Activated CD4-positive, alpha-beta T cell treated with anti-CD3 and anti-CD28 coated beads, Interleukin-2, amount 10 ng/mL, durations not matched to agents 24 days and 14 days (primary cell): ENCODE data around the gene SPATA13. TPM values are rescaled to one million over a fixed set of nuclear protein-coding genes. Genes with fewer than 3 reads are reported as not detected.

Experiments
- DNase-seq: peaks from one replicate; pipeline ENCODE4 v3.0.0; 2022
- H3K27ac Mint-ChIP-seq: one replicate; pipeline ENCODE4 v1.8.0; 2022; ENCODE audit warnings: mild to moderate bottlenecking, mixed read lengths
- H3K27me3 Mint-ChIP-seq: one replicate; pipeline ENCODE4 v1.8.0; 2022; ENCODE audit warnings: mixed read lengths
- H3K36me3 Mint-ChIP-seq: one replicate; pipeline ENCODE4 v1.8.0; 2022; ENCODE audit warnings: low read depth, mild to moderate bottlenecking, mixed read lengths
- H3K4me1 Mint-ChIP-seq: one replicate; pipeline ENCODE4 v1.8.0; 2021; ENCODE audit warnings: mixed read lengths
- H3K4me3 Mint-ChIP-seq: one replicate; pipeline ENCODE4 v1.8.0; 2022; ENCODE audit warnings: mild to moderate bottlenecking, moderate library complexity, mixed read lengths
- H3K9me3 Mint-ChIP-seq: one replicate; pipeline ENCODE4 v1.8.0; 2021; ENCODE audit warnings: mixed read lengths
- intact Hi-C: fragments of 100-400 bp; cut with micrococcal nuclease; formaldehyde crosslinking; loops from one replicate; pipeline ENCODE4 v1.15.1; 2023
- total RNA-seq: library from RNA; stranded (reverse); gene quantifications from 2 replicates; pipeline ENCODE4 v1.2.3, GENCODE V29; 2022

SPATA13 gene
- total RNA-seq, 1 donor from 2014 or later, result 43.6 TPM

- Mint-ChIP-seq H3K27ac (no peak overlapping the region), H3K9me3 (peaks cover 18% of the 10 kb centered on the region), H3K27me3 (peaks cover 25% of the 10 kb centered on the region), H3K4me1 (peaks cover 14% of the 10 kb centered on the region), H3K4me3 (no peak overlapping the region), H3K36me3 (peaks cover 4% of the 10 kb centered on the region)
- intact Hi-C loops, result no loop called here
- DNase-seq, result no peak
Measured at GRCh38 chr13:24129914-24130774, 30.4 kb upstream of the SPATA13 start.

- H3K27me3 Mint-ChIP-seq, result peaks cover 18% of the 10 kb centered on the region
- no peak for DNase-seq
Measured at GRCh38 chr13:24131749-24132148, 28.8 kb upstream of the SPATA13 start.

GRCh38 chr13:24133021-24133795, 27.3 kb upstream of the SPATA13 start:
- H3K4me1 Mint-ChIP-seq, result peaks cover 8% of the 10 kb centered on the region
- no peak for DNase-seq
- peaks cover 4% of the 10 kb centered on the region for H3K36me3 Mint-ChIP-seq
- peaks cover 18% of the 10 kb centered on the region for H3K27me3 Mint-ChIP-seq
- H3K27ac Mint-ChIP-seq, result no peak overlapping the region
- intact Hi-C loops, result no loop called here
- no peak overlapping the region for H3K4me3 Mint-ChIP-seq
- peaks cover 18% of the 10 kb centered on the region for H3K9me3 Mint-ChIP-seq

More at GRCh38 chr13:24131749-24132148, 28.8 kb upstream of the SPATA13 start:
- intact Hi-C loops, result no loop called here
- peaks cover 4% of the 10 kb centered on the region for H3K36me3 Mint-ChIP-seq
- H3K4me3 Mint-ChIP-seq, result no peak overlapping the region
- peaks cover 12% of the 10 kb centered on the region for H3K4me1 Mint-ChIP-seq
- peaks cover 18% of the 10 kb centered on the region for H3K9me3 Mint-ChIP-seq
- no peak overlapping the region for H3K27ac Mint-ChIP-seq

- no peak overlapping the region for H3K27ac Mint-ChIP-seq
- H3K27me3 Mint-ChIP-seq, result peaks cover 22% of the 10 kb centered on the region
- intact Hi-C loops, result no loop called here
- no peak overlapping the region for H3K4me3 Mint-ChIP-seq
- no peak for DNase-seq
- H3K36me3 Mint-ChIP-seq, result peaks cover 4% of the 10 kb centered on the region
- H3K9me3 Mint-ChIP-seq, result peaks cover 18% of the 10 kb centered on the region
- peaks cover 8% of the 10 kb centered on the region for H3K4me1 Mint-ChIP-seq
Measured at GRCh38 chr13:24134231-24134630, 26.3 kb upstream of the SPATA13 start.

GRCh38 chr13:24134757-24135156, 25.8 kb upstream of the SPATA13 start:
- no peak for DNase-seq
- H3K27ac Mint-ChIP-seq, result no peak overlapping the region
- H3K36me3 Mint-ChIP-seq, result peaks cover 4% of the 10 kb centered on the region
- H3K27me3 Mint-ChIP-seq, result peaks cover 22% of the 10 kb centered on the region
- no peak overlapping the region for H3K4me3 Mint-ChIP-seq
- intact Hi-C loops, result no loop called here
- peaks cover 18% of the 10 kb centered on the region for H3K9me3 Mint-ChIP-seq
- H3K4me1 Mint-ChIP-seq, result peaks cover 8% of the 10 kb centered on the region

GRCh38 chr13:24135674-24136300, 24.7 kb upstream of the SPATA13 start:
- Mint-ChIP-seq H3K4me1 (peaks cover 8% of the 10 kb centered on the region), H3K4me3 (no peak overlapping the region), H3K27me3 (peaks cover 24% of the 10 kb centered on the region), H3K9me3 (peaks cover 18% of the 10 kb centered on the region), H3K27ac (no peak overlapping the region), H3K36me3 (peaks cover 4% of the 10 kb centered on the region)
- no peak for DNase-seq
- intact Hi-C loops, result no loop called here

- intact Hi-C loops, result no loop called here
- Mint-ChIP-seq H3K4me1 (no peaks in the 10 kb centered on the region), H3K27me3 (peaks cover 20% of the 10 kb centered on the region), H3K9me3 (no peaks in the 10 kb centered on the region), H3K27ac (no peak overlapping the region), H3K36me3 (no peaks in the 10 kb centered on the region), H3K4me3 (no peak overlapping the region)
- DNase-seq, result no peak
Measured at GRCh38 chr13:24138911-24139310, 21.6 kb upstream of the SPATA13 start.

- Mint-ChIP-seq H3K36me3 (no peaks in the 10 kb centered on the region), H3K27me3 (peaks cover 25% of the 10 kb centered on the region), H3K4me3 (no peak overlapping the region), H3K9me3 (no peaks in the 10 kb centered on the region), H3K27ac (no peak overlapping the region), H3K4me1 (no peaks in the 10 kb centered on the region)
- no peak for DNase-seq
- intact Hi-C loops, result no loop called here
Measured at GRCh38 chr13:24141333-24141910, 19.1 kb upstream of the SPATA13 start.

GRCh38 chr13:24142453-24142852, 18.1 kb upstream of the SPATA13 start:
- no peak overlapping the region for H3K27ac Mint-ChIP-seq
- peaks cover 27% of the 10 kb centered on the region for H3K27me3 Mint-ChIP-seq
- intact Hi-C loops, result no loop called here
- H3K9me3 Mint-ChIP-seq, result no peaks in the 10 kb centered on the region
- H3K4me3 Mint-ChIP-seq, result no peak overlapping the region
- no peaks in the 10 kb centered on the region for H3K36me3 Mint-ChIP-seq
- peaks cover under 1% of the 10 kb centered on the region for H3K4me1 Mint-ChIP-seq
- no peak for DNase-seq

GRCh38 chr13:24142886-24143285, 17.6 kb upstream of the SPATA13 start:
- intact Hi-C loops, result no loop called here
- Mint-ChIP-seq H3K9me3 (no peaks in the 10 kb centered on the region), H3K27ac (no peak overlapping the region), H3K4me1 (peaks cover 2% of the 10 kb centered on the region), H3K36me3 (no peaks in the 10 kb centered on the region), H3K4me3 (no peak overlapping the region), H3K27me3 (peaks cover 29% of the 10 kb centered on the region)
- DNase-seq, result no peak

GRCh38 chr13:24145240-24145639, 15.3 kb upstream of the SPATA13 start:
- H3K9me3 Mint-ChIP-seq, result no peaks in the 10 kb centered on the region
- no peak overlapping the region for H3K27ac Mint-ChIP-seq
- no peaks in the 10 kb centered on the region for H3K36me3 Mint-ChIP-seq
- DNase-seq, result no peak
- intact Hi-C loops, result no loop called here
- peaks cover 6% of the 10 kb centered on the region for H3K4me1 Mint-ChIP-seq
- H3K4me3 Mint-ChIP-seq, result no peak overlapping the region
- peaks cover 24% of the 10 kb centered on the region for H3K27me3 Mint-ChIP-seq

- Mint-ChIP-seq H3K4me1 (peaks cover 6% of the 10 kb centered on the region), H3K36me3 (no peaks in the 10 kb centered on the region), H3K4me3 (no peak overlapping the region), H3K27ac (no peak overlapping the region), H3K27me3 (peaks cover 24% of the 10 kb centered on the region), H3K9me3 (no peaks in the 10 kb centered on the region)
- intact Hi-C loops, result no loop called here
- DNase-seq, result no peak
Measured at GRCh38 chr13:24145674-24146073, 14.8 kb upstream of the SPATA13 start.

GRCh38 chr13:24146961-24147569, 13.5 kb upstream of the SPATA13 start:
- Mint-ChIP-seq H3K4me3 (no peak overlapping the region), H3K9me3 (no peaks in the 10 kb centered on the region), H3K36me3 (no peaks in the 10 kb centered on the region), H3K27me3 (peaks cover 21% of the 10 kb centered on the region), H3K4me1 (peaks cover 6% of the 10 kb centered on the region), H3K27ac (no peak overlapping the region)
- intact Hi-C loops, result no loop called here
- no peak for DNase-seq
